SH-SY5Y (cell line): ENCODE measurements around the gene DNAJA3.

Experiments used
- GATA2 ChIP-seq: IDR thresholded peaks from 2 replicates; pipeline ENCODE4 v1.6.1; 2011; ENCODE audit warnings: mild to moderate bottlenecking, low read depth, low read length
- GATA3 ChIP-seq: IDR thresholded peaks from 2 replicates; pipeline ENCODE4 v1.6.1; 2011; ENCODE audit warnings: low read depth, mild to moderate bottlenecking, low read length, moderate library complexity

DNAJA3 gene

GRCh38 chr16:4426722-4427372 is 1.2 kb downstream of the DNAJA3 start:
- TF ChIP-seq GATA3 (no peak), GATA2 (no peak)

- no peak for TF ChIP-seq GATA2
- TF ChIP-seq GATA3: no peak
Observed at GRCh38 chr16:4428500-4428899, 2.8 kb downstream of the DNAJA3 start.

GRCh38 chr16:4431023-4431422 is 5.4 kb downstream of the DNAJA3 start:
- TF ChIP-seq GATA2 (no peak), GATA3 (no peak)

- TF ChIP-seq GATA3: no peak
- TF ChIP-seq GATA2: no peak
Observed at GRCh38 chr16:4433228-4433627, 7.6 kb downstream of the DNAJA3 start.

- TF ChIP-seq GATA3: no peak
- TF ChIP-seq GATA2: no peak
Observed at GRCh38 chr16:4433914-4434787, 8.5 kb downstream of the DNAJA3 start.

- TF ChIP-seq GATA3 (no peak), GATA2 (no peak)
Observed at GRCh38 chr16:4435337-4436067, 9.8 kb downstream of the DNAJA3 start.

- no peak for TF ChIP-seq GATA3
- TF ChIP-seq GATA2: no peak
Observed at GRCh38 chr16:4437366-4437765, 11.7 kb downstream of the DNAJA3 start.

- TF ChIP-seq GATA3 (no peak), GATA2 (no peak)
Observed at GRCh38 chr16:4442371-4442770, 16.7 kb downstream of the DNAJA3 start.

- TF ChIP-seq GATA2 (no peak), GATA3 (no peak)
Observed at GRCh38 chr16:4443271-4443670, 17.6 kb downstream of the DNAJA3 start.

GRCh38 chr16:4443986-4444385 is 18.3 kb downstream of the DNAJA3 start:
- TF ChIP-seq GATA2 (no peak), GATA3 (no peak)

- TF ChIP-seq GATA3 (no peak), GATA2 (no peak)
Observed at GRCh38 chr16:4450430-4450829, 24.8 kb downstream of the DNAJA3 start.

- TF ChIP-seq GATA3 (no peak), GATA2 (no peak)
Observed at GRCh38 chr16:4450931-4451519, 25.4 kb downstream of the DNAJA3 start.

- no peak for TF ChIP-seq GATA2
- TF ChIP-seq GATA3: no peak
Observed at GRCh38 chr16:4452674-4453073, 27.0 kb downstream of the DNAJA3 start.

GRCh38 chr16:4454623-4455022 is 29.0 kb downstream of the DNAJA3 start:
- no peak for TF ChIP-seq GATA2
- no peak for TF ChIP-seq GATA3
